DOHH2 (cell line): ENCODE data around the gene CRCP.

Source experiments
- CTCF ChIP-seq: fragments of 200-600 bp; sonication (generic); IDR thresholded peaks from one replicate; pipeline ENCODE4 v1.5.1; 2014; ENCODE audit warnings: antibody characterized with exemption, mild to moderate bottlenecking, low read depth, low read length; ENCODE audit not compliant: poor library complexity, severe bottlenecking
- EZH2phosphoT487 ChIP-seq: fragments of 200-600 bp; sonication (generic); IDR thresholded peaks from 2 replicates; pipeline ENCODE4 v1.6.1; 2017; ENCODE audit warnings: borderline replicate concordance, mild to moderate bottlenecking, antibody characterized with exemption, low read length, moderate library complexity, mixed read lengths

DNA sequence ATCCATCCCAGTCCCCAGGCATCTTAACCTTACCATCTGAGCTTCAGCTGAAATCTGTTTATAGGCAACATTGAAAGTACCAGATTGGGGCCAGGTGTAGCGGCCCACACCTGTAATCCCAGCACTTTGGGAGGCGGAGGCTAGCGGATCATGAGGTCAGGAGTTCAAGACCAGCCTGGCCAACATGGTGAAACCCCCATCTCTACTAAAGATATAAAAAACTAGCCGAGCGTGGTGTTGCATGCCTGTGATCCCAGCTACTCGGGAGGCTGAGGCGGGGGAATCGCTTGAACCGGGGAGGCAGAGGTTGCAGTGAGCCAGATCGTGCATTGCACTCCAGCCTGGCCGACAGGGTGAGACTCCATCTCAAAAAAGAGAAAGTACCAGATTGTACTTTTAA is 39.0 kb downstream of the CRCP start:
- TF ChIP-seq CTCF: no peak
- no peak for TF ChIP-seq EZH2phosphoT487
